HuH-7 (cell line): Measurements from ENCODE around the gene TM7SF2.
"Not testable (repeated sequence)": the region's sequence is repeated elsewhere in the genome, so short reads cannot be mapped to it uniquely, and the experiment has no call there.

Source experiments
- DNase-seq: peaks from one replicate; pipeline ENCODE4 v3.0.0; 2011; ENCODE audit warnings: low spot score

The TM7SF2 gene

DNA sequence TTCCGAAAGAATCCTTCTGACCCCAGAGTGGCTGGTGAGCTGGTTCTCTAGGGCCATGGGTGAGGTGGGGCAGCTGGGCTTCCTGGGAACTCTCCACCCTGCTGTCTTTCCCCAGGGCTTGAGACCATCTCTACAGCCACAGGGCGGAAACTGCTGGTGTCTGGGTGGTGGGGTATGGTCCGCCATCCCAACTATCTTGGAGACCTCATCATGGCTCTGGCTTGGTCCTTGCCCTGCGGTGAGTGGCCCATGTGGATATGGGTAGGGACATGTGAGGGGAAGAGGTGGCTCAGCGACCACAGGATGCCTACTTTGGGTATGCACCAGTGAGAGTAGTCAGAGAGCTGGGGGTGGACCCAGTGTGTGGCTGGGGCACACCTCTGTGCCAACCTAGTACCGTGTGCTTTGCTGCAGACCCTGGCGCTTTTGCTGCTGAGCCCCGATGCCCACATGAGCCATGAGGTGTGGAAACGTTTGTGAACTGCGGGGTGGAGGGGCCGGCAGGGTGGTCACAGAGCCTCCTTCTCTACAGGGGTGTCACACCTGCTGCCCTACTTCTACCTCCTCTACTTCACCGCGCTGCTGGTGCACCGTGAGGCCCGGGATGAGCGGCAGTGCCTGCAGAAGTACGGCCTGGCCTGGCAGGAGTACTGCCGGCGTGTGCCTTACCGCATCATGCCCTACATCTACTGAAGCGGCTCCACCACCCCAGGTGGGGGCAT, 3.9 kb downstream of the TM7SF2 start:
- no peak for DNase-seq

DNA sequence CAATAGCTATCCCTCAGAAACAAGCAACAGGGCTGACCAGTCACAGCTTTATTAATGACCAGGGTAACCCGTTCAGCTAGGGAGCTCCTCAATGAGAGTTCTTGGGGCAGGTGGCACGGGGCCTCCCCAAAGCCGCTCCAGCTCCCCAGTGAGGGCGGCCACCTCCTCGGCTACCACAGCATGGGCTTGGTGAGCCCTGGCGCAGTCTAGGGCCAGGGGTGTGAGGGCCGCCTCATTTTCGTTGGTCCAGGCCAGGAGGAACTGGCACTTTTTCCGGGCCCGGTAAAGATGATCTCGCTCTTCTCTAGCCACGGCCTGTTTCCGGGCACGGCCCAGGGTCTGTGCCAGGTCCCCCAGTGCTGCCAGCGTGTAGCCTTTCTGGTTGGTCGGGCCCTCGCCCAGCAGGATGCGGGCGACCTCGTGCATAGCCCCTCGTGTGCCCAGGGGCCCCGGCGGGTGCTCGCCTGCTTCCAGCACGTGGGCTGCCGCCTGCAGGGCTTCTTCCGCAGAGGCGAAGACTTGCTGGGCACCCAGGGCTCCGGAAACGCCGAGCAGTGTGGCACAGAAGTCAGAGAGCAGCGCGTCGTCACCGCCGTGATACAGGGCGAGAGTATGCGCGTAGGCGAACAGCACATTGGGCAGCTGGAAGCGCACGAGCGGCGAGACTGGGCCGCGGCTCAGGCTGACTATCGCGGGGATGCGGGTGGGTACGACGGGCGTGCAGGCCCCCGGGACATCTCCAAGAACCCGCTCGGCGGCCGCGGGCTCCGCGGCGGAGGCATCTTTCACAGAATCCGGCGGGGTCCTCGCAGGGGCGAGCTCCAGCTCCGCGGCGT, 4.9 kb downstream of the TM7SF2 start:
- no peak for DNase-seq

DNA sequence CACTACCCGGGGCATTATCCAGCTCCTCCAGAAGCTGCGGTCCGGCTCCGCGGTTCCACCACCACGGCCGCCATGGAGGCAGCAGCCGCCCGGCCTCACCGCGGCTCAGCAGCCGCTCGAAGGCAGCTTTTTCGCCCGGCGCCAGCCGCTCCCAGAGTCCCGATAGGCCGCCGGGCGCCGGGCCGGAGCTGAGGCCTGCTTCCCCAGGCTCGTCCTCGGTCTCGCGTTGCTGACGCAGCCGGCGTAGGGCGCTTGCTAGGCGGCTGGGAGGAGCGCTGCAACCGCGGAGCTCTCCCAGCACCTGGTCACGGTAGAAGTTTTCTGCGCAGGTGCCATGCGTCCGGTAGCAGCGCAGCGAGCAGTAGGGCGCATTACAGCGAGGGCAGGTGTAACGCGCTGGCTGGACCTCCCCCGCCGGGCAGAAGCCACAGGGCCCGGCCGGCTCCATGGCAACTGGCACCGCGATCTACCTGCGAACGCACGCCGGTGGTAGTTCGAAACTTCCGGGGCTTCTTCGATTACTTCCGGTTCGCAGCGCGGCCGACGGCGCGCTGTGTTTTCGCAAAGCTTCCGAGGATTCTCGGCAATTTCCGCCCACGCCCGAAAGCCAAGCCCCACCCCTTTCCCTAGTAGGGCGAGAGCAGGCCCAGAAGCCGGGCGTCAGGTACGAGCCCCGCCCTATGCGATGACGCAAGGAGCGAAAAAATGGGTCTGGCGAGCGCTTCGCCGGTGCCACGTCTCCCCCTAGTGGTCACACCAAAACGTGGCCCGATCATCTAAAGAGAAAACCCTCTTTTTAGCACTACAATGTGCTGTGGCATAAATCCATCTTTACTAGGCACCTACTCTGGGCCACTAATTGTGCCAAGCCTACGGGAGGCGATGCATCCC, 5.8 kb downstream of the TM7SF2 start, which contains the start of gene ZNHIT2:
Gene ZNHIT2, minus strand, starts transcription at position 496 of the 891 bp plus-strand sequence. Its CDS starts 48 bp downstream, at position 448.
- DNase-seq, result peak; percentile 82

DNA sequence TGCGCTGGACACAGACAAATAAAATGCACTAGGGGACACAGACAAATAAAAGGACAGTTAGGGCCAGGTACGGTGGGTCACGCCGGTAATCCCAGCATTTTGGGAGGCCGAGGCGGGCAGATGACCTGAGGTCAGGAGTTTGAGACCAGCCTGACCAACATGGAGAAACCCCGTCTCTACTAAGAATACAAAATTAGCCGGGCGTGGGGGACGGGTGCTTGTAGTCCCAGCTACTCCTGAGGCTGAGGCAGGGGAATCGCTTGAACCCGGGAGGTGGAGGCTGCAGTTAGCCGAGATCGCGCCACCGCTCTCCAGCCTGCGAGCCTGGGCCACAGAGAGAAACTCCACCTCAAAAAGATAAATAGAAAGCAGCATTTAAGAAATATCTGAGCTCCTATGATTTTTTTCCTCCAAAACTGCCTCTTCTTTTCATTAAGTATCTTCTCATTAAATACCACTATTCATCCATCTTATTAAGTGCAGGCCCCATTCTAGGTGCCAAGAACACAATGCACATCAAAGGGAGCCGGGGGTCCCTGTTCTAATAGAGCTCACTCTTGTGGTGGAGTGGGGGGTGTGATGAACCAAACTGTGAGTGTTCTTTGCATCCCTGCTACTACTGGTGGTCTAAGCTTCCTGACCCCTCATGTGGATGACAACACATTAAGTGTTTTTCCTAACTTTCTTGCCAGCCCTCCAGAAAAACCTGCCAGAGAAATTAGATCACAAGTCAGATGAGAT, 6.6 kb downstream of the TM7SF2 start:
- no peak for DNase-seq

DNA sequence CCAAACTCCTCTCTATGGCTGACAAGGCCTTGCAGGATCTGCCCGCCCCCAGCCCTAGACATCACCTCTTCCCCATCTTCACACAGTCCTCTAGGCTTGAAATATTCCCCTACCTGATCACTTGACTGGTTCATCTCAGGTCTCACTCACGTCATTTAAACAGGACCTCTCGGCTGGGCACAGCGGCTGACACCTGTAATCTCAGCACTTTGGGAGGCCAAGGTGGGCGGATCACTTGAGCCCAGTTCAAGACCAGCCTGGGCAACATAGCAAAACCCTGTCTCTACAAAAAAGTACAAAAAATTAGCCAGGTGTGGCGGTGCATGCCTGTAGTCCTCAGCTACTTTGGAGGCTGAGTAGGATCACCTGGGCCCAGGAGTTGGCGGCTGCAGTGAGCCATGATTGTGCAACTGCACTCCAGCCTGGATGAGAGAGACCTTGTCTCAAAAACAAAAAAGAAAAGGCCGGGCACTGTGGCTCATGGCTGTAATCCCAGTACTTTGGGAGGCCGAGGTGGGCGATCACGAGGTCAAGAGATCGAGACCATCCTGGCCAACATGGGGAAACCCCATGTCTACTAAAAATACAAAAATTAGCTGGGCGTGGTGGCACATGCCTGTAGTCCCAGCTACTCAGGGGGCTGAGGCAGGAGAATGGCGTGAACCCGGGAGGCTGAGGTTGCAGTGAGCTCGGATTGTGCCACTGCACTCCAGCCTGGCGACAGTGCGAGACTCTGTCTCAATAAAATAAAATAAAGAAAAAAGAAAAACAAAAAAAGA, 7.4 kb downstream of the TM7SF2 start:
- DNase-seq, result not testable (repeated sequence)

DNA sequence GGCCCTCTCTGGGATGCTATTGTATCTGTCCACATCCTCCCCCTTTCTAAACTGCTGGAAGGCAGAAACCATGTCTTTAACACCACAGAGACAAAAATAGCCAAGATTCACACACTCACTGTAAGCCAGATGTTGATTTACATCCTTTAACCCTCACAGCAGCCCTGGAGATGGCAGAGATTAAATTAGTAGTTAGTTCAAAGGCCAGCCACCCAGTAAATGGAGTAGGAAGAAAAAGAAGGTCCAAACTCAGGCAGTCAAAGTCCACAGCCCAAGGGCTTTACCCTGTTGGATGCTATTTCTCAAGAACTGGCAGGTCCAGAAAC, 8.0 kb downstream of the TM7SF2 start:
- DNase-seq, result no peak

DNA sequence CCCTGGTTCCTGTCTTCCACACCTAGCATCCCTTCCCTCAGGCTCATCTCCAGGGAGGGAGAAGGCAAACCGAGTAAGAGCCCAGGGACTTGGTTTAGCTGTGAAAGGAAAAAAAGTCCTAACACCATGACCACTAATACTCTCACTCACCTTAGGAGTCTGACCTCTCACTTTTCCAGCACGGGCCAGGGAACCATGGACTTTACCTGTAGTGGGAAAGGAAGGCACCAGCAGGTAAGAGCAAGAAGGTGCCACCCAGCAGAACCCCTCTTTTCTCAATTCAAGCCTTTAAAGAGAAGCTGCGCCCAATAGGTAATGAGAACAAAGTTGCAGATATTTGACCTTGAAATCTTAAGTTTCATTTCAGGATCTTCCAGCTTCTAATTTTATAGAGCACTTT, 9.2 kb downstream of the TM7SF2 start:
- DNase-seq, result no peak

DNA sequence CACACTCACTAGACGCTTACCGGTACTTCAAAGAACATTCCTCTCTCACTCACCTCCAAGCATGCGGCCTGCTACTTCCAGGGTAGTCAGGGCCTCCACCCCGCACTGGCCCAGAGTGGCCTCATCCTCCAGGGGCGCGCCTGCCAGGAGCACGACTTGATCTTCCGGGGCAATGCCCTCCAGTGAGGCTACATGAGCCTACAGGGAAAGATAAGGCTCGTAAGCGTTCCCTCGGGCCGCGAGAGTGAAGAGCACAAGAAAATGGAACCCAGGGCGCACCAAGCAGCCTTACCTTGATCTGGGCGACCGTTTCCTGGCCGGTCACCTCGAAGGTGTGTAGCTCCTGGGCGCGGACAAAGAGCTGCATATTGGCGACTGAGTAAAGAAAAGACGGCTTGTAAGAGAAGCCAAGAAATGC, 9.8 kb downstream of the TM7SF2 start:
- no peak for DNase-seq

DNA sequence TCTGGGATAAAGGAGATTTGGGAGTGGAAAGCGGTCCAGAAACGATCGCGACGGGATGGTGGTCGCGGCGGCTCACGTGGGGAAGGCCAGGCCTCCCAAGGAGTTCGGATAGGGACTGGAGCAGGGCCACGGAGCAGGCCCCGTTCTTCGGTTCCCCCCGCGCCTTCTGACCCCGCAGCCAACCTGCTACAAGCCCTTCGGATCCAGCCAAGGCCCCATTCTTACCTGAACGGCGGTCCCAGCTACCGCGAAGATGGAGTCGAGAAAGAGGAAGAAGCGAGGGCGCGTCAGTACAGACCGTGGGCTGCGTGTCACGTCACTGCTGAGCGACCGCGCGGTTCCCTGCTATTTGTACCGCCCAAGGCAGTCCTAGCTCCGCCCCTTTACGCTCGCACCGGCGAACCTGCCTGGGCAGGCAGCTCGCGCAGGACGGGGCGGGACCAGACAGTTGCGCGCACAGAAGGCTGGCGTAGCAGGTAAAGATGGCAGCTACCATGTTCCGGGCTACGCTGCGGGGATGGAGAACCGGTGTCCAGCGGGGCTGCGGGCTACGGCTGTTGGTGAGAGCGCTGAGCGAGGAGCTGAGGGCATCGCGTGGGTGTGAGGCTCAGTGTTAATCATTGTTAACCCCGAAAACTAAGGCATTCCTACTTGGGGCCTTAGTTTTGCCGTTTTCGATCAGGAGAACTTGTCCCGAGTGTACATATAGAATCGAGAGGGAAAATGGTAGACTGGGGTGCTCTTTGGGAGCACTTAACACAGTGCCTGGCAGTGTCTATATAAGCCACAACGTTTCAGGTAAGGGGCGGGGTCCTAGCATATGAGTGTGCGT, 10.4 kb downstream of the TM7SF2 start, which contains the start of the genes FAU and MRPL49:
Gene FAU, minus strand, starts transcription at position 270 of the 832 bp plus-strand sequence. CDS start 321 bp downstream, outside the sequence.
Gene MRPL49, plus strand, starts transcription at position 457 of the 832 bp plus-strand sequence. Its CDS starts 26 bp downstream, at position 483.
- DNase-seq, result peak; percentile 92

DNA sequence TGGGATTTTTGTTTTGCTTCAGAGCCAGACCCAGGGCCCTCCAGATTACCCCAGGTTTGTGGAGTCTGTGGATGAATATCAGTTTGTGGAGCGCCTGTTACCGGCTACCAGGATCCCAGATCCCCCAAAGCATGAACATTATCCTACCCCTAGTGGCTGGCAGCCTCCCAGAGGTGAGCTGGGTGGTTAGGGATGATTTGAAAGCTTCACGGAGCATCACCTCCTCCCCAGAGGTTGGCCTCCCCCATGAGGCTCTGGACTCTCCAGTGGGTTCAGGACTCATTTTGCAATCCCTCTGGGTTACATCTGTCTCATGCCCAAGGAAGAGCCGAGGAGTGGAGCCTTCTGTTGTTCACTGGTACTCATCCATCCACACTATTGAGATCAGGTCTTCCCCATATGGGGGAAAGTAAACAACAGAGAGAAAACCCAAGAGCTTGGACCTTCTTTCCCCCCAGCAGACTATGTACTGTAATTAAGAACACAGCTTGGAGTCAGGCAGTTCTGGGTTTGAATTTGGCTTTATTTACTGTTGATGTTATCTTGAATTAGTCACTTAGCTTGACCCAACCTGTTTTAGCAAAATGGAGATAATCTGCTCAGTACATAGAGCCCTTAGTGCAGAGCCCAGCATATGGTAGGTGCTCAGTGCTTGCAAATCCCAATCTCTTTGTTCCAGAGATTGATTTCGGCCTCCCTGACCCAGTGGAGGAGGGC, 13.0 kb downstream of the TM7SF2 start:
- no peak for DNase-seq

DNA sequence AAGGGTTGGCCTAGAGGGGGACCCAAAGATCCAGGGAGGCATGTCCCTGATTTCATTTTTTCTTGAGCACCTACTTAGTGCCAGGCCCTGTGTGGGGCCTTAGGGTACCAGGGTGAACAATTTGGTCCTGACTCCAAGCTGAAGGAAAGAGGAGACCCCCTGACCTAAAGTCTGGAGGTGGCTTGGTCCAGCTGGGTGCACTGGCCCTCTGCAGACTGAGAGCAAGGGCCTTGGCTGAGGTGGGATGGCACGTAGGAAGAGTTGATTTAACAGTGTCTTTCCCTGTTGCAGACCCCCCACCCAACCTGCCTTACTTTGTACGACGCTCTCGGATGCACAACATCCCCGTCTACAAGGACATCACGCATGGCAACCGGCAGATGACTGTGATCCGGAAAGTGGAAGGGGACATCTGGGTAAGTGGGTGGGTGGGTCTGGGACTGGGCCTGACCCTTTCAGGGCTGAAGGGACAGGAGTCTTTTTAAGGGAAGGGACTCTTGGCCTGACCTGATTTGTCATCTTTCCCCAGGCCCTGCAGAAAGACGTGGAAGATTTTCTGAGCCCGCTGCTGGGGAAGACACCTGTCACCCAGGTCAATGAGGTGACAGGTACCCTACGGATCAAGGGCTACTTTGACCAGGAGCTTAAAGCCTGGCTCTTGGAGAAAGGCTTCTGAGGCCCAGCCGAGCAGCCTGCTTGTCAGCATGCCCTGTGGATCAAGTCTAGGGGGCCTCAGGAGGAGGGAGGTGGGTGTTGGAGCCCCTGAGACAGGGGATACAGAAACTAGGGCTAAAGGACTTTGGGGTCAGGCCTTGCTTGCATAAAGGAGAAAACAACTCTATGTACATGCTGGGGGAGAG, 13.8 kb downstream of the TM7SF2 start:
- DNase-seq, result no peak

DNA sequence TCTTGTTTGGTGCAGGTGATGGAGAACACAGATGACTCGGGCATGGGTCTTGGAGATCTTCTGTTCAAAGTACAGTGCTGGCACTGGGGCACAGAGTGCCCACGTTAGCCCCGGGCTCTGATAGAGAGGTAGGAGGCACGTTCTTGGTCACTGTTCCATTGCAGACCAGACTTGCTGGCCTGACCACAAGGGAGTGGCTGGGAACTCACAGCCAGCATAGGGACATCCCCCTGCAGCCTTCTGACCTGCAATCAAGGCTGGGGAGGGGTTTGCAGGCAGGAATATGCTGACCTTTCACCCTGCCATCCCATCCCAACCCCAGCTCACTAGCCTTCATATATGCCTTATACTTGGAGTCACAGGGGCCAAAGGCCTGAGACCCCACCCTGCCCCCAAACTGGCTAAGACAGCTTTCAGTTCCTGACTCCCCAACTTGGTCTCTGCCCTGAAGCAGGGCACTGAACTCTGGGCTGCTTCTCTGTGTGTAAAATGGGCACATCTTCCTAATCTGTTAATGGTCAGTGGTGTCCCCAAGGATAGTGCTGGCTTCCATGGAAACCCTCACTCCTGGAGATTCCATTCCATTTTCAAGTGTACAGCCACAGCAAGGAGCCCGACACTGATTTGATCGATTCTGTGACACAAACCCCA, 15.1 kb downstream of the TM7SF2 start:
- no peak for DNase-seq

DNA sequence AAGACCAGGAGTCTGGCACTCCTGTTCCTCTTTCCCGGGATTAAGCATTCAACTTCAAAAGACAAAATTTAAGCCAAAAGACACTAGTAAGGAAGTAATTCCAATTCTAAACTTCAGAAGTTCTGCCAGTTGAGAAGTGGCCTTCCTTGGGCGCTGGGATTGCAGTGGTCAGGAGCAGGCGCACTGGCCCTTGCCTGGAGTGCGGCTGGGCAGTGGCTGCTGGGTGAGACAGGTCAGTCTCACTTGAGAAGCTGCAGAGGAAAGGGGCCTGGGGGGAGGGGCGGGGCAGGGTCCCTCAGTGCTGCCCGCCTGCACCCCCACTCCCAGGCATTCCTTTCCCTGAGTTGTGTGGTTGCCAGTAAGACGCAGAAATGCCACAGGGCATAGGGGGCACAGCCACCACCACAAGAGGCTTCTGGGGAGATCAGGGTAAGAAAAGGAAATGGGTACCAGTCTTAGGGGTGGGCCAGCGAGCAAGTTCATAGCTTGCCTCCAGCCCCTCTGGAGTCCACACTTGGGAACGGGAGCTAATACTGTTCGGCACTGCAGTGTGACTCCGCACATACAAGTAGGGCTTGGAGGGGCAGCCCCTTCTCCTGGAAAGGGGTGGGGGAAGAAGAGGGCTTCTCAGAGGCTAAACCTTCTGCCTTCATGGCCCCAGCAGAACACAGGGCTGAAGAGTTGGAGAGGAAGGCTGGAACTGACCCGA, 16.0 kb downstream of the TM7SF2 start:
- no peak for DNase-seq

DNA sequence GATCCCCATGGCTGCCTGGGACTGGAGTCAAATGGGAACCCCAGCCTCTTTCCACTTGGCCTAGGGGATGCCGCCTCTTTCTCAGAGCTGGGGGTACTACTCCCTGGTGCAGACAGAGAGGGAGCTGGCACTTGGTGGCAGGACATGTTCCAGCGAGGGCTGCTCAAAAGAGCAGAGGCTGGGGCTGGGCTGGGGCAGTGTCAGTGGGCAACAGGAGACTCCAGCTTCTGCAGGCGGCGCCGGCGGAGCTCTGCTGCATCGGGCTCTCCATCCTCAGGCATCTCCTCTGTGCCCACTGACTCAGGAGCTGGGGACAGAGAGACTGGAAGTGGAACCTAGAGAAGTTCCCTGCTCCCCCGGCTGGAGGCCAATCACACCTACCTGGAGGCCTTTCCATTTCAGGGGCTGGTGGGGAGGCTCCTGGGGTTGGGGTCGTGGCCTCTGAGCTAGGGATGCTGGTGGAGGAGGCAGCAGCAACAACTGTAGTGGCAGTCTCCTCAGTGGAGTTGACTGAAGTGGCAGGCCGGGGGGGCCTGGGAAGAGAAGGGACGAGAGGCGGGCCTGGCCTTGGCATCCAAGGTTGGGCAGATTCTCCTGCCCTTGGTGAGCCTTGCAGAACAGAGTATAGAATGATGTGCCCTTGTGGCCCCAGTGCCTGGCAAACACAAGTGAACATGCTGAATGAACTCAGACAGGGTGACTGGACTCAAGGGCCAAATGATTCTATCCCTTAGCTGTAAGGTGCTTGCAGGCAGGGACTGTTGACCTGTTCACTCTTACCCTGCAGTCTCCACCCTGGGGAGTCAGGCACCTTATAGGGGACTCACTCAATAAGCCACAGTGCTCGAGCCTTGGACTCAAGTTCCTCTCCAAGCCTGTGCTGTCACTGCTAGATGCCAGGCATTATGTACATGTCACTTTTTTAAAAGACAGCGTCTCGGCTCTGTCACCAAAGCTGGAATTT, 16.8 kb downstream of the TM7SF2 start:
- no peak for DNase-seq

DNA sequence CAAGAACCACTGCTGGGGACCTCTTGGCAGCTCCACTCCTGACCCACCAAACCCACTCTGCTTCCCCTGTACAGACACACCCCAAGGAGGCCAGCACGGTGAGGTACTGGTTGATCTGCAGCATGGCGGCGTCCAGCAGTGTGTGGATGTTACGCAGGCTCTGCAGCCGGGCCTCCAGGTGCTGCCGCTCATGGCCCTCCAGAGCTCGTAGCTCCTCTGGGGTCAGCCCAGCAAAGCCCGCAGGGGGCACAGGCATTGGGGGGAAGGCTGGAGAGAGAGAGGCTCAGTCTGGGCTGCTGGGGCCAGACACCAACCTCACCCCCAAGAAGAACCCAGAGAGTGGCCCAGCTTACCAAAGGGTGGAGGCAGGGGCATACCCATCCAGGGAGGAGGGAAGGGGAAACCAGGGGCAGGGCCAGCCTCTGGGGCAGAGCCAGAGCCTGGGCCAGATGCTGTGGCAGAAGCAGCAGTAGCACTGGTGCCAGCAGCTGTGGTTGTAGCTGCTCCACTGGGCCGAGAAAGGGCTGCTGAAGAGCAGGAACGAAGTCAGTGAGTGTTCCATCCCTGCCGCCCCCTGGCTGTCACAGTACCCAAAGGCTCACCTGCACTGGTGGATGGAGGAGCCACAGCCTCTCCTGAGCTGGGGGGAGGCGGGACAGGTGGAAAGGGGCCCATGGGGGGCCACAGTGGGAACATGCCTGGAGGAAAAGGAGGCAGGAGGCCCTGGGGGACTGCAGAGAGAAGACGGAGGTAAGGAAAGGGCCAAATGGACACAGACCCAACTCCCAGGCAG, 18.2 kb downstream of the TM7SF2 start:
- DNase-seq, result no peak
